Ovary (tissue), 9 donors: ENCODE measurements around the gene AP3B1. TPM values are rescaled to one million over a fixed set of nuclear protein-coding genes. Genes with fewer than 3 reads are reported as not detected.

ENCODE experiments used
- DNase-seq, 5 donors: peaks; one replicate each; pipeline ENCODE4 v3.0.0-alpha.2; 2019 to 2020
- H3K27ac ChIP-seq, 2 donors: fragments of 200-600 bp; one replicate each; pipeline versions ENCODE4 v1.5.1 to v1.8.0; 2019 to 2022
- H3K27me3 ChIP-seq: fragments of 200-600 bp; one replicate; pipeline ENCODE4 v1.8.0; 2022
- H3K36me3 ChIP-seq: fragments of 200-600 bp; sonication (generic); one replicate; pipeline ENCODE4 v1.5.1; 2019
- H3K4me1 ChIP-seq: one replicate; pipeline ENCODE4 v1.8.1; 2013; ENCODE audit warnings: mild to moderate bottlenecking, moderate library complexity; ENCODE audit not compliant: insufficient read depth
- H3K4me3 ChIP-seq: fragments of 200-600 bp; sonication (generic); one replicate; pipeline ENCODE4 v1.5.1; 2017
- H3K9me3 ChIP-seq, 2 donors: fragments of 200-600 bp in 1 of 2; sonication (generic) in 1 of 2; one replicate each; pipeline versions ENCODE4 v1.5.1 to v1.8.1; 2013 to 2019; ENCODE audit warnings: mild to moderate bottlenecking in 1 of 2, moderate library complexity in 1 of 2
- EP300 ChIP-seq: sonication (generic); formaldehyde crosslinking; IDR thresholded peaks from one replicate; pipeline ENCODE4 v1.6.1; 2017; ENCODE audit warnings: antibody characterized with exemption
- POLR2A ChIP-seq: fragments of 450-650 bp; IDR thresholded peaks from one replicate; pipeline ENCODE4 v1.6.1; 2017; ENCODE audit warnings: antibody characterized with exemption, mild to moderate bottlenecking, moderate library complexity
- WGBS, 3 donors: extraction: QIAGEN DNeasy Blood & Tissue Kit in 1 of 3; methylation state at CpG; one replicate each; pipeline versions ENCODE4 v1.1.5 to v1.1.7; 2013 to 2017; 5-methylcytosine and 5-hydroxymethylcytosine counted together
- intact Hi-C, 4 donors: fragments of 100-400 bp; cut with DNase I; formaldehyde crosslinking; loops; one replicate each; pipeline versions ENCODE4 v1.11.0 to v1.15.1; 2022 to 2023
- polyA plus RNA-seq, 2 donors: library from polyadenylated mRNA; stranded (reverse); fragments of 200-250 nt in 1 of 2; fragments of 350-450 nt in 1 of 2; fragmentation: Illumina TruSeq in 1 of 2; extraction: RNeasy Lipid Tissue Mini Kit (QIAGEN cat#74804) in 1 of 2; gene quantifications; one replicate each; pipeline ENCODE4 v1.2.3, GENCODE V29; 2013 to 2014
- total RNA-seq, 7 donors: library from RNA; depleted of rRNA in 2 of 7; stranded (reverse); fragments of >200 nt in 2 of 7; fragmentation: NEBNext Ultra II Directional in 3 of 7; extraction: Animal tissue kit (Norgen Biotek cat#: 25700) in 3 of 7; gene quantifications; one replicate each; pipeline versions ENCODE4 v1.1.0 to v1.2.4, GENCODE V29; 2016 to 2023
- TF ChIP-seq, protein P1 (sequence below), 3 donors: fragments of 450-650 bp in 2 of 3; fragments of 200-600 bp in 1 of 3; IDR thresholded peaks; one replicate each; pipeline versions ENCODE4 v1.5.1 to v1.8.0; 2016 to 2022; ENCODE audit warnings: antibody characterized with exemption in 3 of 3, mild to moderate bottlenecking in 1 of 3
- donor health status: DM: no; HTN: no; CAD: no; lungs with moderate emphysema.
- donor health status: DM: no; HTN: no; CAD: no.
- donor health status: Bipolar disorder and iron deficiency.
- donor health status: DM: yes; HTN: yes; CAD: no.
- donor health status: DM: no; HTN: no; CAD: no.
- donor health status: DM: yes; HTN: yes; CAD: no.

AP3B1 gene
- total and polyA plus RNA-seq, 9 donors = 14.5 to 38.8 (median 28.5) TPM

GRCh38 chr5:78002690-78003089 is 291.8 kb downstream of the AP3B1 start:
- no peak overlapping the region for H3K4me3 ChIP-seq
- H3K9me3 ChIP-seq = no peaks in the 10 kb centered on the region
- intact Hi-C loops = no loop called here
- H3K27me3 ChIP-seq = no peaks in the 10 kb centered on the region
- H3K36me3 ChIP-seq = no peaks in the 10 kb centered on the region
- H3K27ac ChIP-seq = no peak overlapping the region
- no peaks in the 10 kb centered on the region for H3K4me1 ChIP-seq
- no peak for DNase-seq
- WGBS, 3 donors = 93 to 97% (median 93%) methylated on average over 1 of the region's 1 CpG
- TF ChIP-seq, protein P1, sequence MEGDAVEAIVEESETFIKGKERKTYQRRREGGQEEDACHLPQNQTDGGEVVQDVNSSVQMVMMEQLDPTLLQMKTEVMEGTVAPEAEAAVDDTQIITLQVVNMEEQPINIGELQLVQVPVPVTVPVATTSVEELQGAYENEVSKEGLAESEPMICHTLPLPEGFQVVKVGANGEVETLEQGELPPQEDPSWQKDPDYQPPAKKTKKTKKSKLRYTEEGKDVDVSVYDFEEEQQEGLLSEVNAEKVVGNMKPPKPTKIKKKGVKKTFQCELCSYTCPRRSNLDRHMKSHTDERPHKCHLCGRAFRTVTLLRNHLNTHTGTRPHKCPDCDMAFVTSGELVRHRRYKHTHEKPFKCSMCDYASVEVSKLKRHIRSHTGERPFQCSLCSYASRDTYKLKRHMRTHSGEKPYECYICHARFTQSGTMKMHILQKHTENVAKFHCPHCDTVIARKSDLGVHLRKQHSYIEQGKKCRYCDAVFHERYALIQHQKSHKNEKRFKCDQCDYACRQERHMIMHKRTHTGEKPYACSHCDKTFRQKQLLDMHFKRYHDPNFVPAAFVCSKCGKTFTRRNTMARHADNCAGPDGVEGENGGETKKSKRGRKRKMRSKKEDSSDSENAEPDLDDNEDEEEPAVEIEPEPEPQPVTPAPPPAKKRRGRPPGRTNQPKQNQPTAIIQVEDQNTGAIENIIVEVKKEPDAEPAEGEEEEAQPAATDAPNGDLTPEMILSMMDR (IDR thresholded peaks at IDR 0.05) = no peak
- TF ChIP-seq EP300 (no peak), POLR2A (no peak)

- intact Hi-C loops = no loop called here
- Histone ChIP-seq H3K27me3 (no peaks in the 10 kb centered on the region), H3K4me3 (no peak overlapping the region), H3K4me1 (no peaks in the 10 kb centered on the region), H3K27ac (no peak overlapping the region), H3K9me3 (no peaks in the 10 kb centered on the region), H3K36me3 (no peaks in the 10 kb centered on the region)
- TF ChIP-seq, protein P1 (IDR thresholded peaks at IDR 0.05) = no peak
- TF ChIP-seq POLR2A (no peak), EP300 (no peak)
- no peak for DNase-seq
- 93 to 99% (median 97%) methylated on average over 7 of the region's 7 CpGs for WGBS, 3 donors
Observed at GRCh38 chr5:78001197-78001596, 293.3 kb downstream of the AP3B1 start.

GRCh38 chr5:78000191-78000590 is 294.3 kb downstream of the AP3B1 start:
- no peak overlapping the region for H3K27ac ChIP-seq
- TF ChIP-seq POLR2A (no peak), EP300 (no peak)
- TF ChIP-seq, protein P1 (IDR thresholded peaks at IDR 0.05) = no peak
- H3K36me3 ChIP-seq = no peaks in the 10 kb centered on the region
- intact Hi-C loops = no loop called here
- H3K4me3 ChIP-seq = no peak overlapping the region
- H3K9me3 ChIP-seq = no peaks in the 10 kb centered on the region
- no peaks in the 10 kb centered on the region for H3K4me1 ChIP-seq
- no peak for DNase-seq
- 53 to 76% (median 73%) methylated on average over 6 of the region's 6 CpGs for WGBS, 3 donors
- no peaks in the 10 kb centered on the region for H3K27me3 ChIP-seq

- WGBS, 3 donors = 94 to 97% (median 95%) methylated on average over 7 of the region's 7 CpGs
- intact Hi-C loops = no loop called here
- no peaks in the 10 kb centered on the region for H3K36me3 ChIP-seq
- H3K27ac ChIP-seq = no peak overlapping the region
- no peaks in the 10 kb centered on the region for H3K27me3 ChIP-seq
- TF ChIP-seq EP300 = no peak
- no peak for TF ChIP-seq POLR2A
- TF ChIP-seq, protein P1 (IDR thresholded peaks at IDR 0.05) = no peak
- H3K4me3 ChIP-seq = no peak overlapping the region
- no peak for DNase-seq
- H3K4me1 ChIP-seq = no peaks in the 10 kb centered on the region
- no peaks in the 10 kb centered on the region for H3K9me3 ChIP-seq
Observed at GRCh38 chr5:77999399-77999798, 295.1 kb downstream of the AP3B1 start.

- no peak overlapping the region for H3K4me3 ChIP-seq
- no peaks in the 10 kb centered on the region for H3K27me3 ChIP-seq
- H3K9me3 ChIP-seq = no peaks in the 10 kb centered on the region
- DNase-seq = no peak
- TF ChIP-seq, protein P1 (IDR thresholded peaks at IDR 0.05) = no peak
- TF ChIP-seq POLR2A = no peak
- no peak for TF ChIP-seq EP300
- no peaks in the 10 kb centered on the region for H3K36me3 ChIP-seq
- intact Hi-C loops = no loop called here
- H3K4me1 ChIP-seq = no peaks in the 10 kb centered on the region
- no peak overlapping the region for H3K27ac ChIP-seq
- WGBS, 3 donors = 95 to 98% (median 95%) methylated on average over 3 of the region's 3 CpGs
Observed at GRCh38 chr5:77996943-77997342, 297.6 kb downstream of the AP3B1 start.
